Activated CD8-positive, alpha-beta memory T cell treated with anti-CD3 and anti-CD28 coated beads, Interleukin-2, amount 50 U/mL, for 24 hours (primary cell): ENCODE measurements around the gene EDDM3A.

Experiments
- DNase-seq: peaks from one replicate; pipeline ENCODE4 v3.0.0-alpha.2; 2020; ENCODE audit errors: extremely low read depth

The EDDM3A gene

DNA sequence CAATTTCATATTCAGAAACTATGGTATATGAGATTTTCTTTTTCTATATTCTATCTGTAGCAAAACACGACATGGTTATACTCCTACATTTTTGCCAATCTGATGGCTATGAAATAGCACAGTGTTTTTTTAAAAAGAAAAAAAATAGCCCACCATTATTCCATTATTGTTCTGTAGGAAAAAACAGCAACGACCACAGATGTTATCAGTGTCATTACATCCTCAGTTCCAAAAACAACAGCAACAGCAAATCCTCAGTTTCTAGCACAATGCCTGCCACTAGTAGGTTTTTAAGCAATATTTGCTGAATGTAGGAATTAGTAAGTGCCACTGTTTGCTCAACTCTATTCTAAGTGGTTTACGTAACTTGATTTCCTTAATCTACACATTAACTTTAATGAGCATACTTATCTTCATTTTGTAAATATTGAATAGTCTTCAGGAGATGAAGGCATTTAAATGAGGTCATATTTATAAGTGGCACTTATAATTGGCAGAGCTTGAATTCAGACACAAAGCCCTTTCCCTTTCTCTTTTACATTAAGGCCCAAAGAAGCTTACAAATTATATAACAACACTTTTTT is 43.6 kb downstream of the EDDM3A start:
- DNase-seq = no peak

DNA sequence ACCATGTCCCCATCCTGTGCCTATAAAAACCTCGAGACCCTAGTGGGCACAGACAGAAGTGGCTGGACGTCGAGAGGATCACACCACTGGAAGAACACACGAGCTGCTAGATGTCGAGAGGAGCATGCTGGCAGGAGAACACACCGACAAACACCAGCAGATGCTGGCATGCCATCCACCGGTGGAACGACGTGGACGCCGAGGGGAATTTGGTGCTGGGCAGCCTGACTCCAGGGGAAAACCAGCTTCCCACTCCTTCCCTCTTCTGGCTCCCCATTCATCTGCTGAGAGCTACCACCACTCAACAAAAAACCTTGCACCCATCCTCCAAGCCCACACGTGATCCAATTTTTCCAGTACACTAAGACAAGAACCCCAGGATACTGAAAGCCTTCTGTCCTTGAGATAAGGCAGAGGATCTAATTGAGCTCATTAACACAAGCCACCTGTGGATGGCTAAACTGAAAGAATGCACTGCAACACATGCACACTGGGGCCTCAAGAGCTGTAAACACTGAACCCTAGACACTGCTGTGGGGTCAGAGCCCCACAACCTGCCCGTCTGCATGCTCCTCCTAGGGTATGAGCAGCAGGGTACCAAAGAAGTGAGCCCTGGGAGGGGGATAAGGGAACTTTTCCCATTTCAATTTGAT is 44.9 kb downstream of the EDDM3A start:
- no peak for DNase-seq

DNA sequence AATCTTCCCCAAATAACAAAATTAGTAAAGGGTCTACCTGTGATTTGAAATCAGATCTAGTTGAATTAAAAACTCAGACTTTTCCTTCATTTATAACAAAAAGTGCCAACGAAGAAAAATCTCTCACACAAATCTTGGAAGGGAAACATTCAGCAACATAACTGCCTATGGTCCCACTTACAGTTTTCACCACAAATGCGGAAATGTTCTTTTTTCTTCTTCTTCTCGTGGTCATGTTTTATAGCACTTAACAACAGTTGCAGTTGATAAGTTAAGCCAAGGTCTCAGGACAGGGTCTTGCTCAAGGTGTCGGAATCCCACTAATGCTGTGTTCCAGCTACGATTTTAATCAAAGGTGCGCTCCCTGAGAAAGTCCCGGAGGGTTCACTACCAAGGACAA is 45.5 kb downstream of the EDDM3A start:
- DNase-seq = no peak

DNA sequence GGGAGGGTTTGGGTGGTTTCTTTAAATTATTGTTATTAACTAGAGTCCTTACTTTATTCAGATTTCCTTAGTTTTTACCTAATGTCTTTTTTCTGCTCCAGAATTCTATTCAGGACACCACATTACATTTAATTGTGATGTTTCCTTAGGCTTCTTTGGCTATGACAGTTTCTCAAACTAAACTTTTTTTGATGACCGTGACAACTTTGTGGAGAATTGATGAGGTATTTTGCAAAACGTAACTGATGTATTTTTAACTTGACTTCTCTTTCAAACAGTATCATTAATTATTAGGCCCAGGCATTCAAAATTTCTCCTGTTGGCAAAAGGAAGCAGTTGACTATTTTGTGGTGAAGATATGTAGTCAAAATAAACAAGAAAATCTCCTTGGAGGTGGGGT is 45.9 kb downstream of the EDDM3A start:
- no peak for DNase-seq

DNA sequence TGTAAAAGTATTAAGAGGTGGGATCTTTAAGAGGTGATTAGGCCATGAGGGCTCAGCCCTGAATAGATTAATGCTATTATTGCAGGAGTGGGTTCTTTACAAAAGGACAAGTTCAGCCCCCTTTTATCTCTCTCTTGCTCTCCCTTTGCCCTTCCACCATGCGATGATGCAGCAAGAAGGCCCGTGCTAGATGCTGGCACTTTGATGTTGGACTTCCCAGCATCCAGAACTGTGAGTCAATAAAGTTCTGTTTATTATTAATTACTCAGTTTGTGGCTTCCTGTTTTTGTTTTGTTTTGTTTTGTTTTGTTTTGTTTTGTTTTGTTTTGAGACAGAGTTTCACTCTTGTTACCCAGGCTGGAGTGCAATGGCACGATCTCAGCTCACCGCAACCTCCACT is 46.9 kb downstream of the EDDM3A start:
- DNase-seq = no peak

DNA sequence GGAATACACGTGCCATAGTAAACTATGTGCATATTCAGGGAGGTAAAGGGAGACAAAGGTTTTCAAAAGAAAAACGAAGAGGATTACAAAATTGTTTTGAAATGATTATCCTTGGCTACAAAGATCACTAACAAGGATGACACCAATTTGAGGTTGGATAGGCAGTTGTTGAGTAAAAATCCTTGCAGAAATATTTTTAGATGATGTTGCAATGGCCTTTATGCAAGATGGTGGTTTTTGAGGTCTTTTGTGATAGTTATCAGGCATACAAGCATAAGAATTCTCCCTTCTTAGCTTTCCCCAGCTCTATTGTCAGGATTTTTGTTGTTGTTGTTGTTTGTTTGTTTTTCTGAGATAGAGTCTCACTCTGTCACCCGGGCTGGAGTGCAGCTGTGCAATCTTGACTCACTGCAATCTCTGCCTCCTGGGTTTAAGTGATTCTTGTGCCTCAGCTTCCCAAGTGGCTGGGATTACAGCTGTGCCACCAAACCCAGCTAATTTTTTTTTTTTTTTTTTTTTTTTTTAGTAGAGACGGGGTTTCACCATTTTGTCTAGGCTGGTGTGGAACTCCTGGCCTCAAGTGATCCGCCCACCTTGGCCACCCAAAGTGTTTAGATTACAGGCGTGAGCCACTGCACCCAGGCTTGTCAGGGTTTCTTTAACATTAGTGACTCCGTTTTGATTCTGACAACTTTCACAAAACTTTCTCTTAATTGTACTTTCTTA is 49.1 kb downstream of the EDDM3A start:
- no peak for DNase-seq

DNA sequence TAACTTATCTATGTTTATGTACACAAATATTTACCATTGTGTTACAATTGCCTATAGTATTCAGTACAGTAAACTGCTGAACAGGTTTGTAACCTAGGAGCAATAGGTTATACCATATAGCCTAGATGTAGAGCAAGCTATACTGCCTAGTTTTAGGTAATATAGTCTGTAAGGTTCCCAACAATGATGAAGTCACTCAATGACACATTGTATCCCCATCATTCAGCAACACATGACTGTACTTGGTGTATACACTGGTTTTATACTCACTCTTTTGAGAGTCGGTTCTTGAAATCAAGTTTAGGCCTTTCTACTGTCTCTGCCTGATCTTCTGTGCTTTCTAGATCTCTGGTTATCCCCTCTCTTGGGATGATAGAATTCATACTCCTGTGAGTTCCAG is 51.5 kb downstream of the EDDM3A start:
- no peak for DNase-seq
